ENCODE data around the gene MBD5.

MBD5 gene

DNA sequence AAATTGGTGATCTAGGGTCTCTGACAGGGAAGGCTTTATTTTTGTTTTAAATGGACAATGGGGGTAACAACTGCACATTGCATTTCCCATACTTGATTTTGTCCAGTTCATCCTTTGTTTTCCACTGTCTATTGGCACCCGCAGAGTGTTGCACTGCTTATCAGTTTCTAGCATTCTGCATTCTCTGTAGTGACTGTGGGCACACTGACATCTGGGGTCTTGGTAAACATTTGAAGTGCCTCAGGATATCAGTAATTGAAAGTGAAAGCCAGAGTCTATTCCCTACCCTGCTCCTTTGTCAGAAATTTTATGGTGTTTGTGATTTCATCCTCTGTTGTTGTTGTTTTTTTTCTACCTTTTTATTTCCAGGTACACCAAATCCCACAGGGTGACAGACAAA, 491.6 kb downstream of the MBD5 start:
- no peaks in the 10 kb centered on the region for H3K9me3 Mint-ChIP-seq
- no peak overlapping the region for H3K4me3 Mint-ChIP-seq
- DNase-seq, result no peak
- no peaks in the 10 kb centered on the region for H3K36me3 Mint-ChIP-seq (ENCODE audit: low read depth)
- no peak overlapping the region for H3K27ac Mint-ChIP-seq
- TF ChIP-seq, protein P1, sequence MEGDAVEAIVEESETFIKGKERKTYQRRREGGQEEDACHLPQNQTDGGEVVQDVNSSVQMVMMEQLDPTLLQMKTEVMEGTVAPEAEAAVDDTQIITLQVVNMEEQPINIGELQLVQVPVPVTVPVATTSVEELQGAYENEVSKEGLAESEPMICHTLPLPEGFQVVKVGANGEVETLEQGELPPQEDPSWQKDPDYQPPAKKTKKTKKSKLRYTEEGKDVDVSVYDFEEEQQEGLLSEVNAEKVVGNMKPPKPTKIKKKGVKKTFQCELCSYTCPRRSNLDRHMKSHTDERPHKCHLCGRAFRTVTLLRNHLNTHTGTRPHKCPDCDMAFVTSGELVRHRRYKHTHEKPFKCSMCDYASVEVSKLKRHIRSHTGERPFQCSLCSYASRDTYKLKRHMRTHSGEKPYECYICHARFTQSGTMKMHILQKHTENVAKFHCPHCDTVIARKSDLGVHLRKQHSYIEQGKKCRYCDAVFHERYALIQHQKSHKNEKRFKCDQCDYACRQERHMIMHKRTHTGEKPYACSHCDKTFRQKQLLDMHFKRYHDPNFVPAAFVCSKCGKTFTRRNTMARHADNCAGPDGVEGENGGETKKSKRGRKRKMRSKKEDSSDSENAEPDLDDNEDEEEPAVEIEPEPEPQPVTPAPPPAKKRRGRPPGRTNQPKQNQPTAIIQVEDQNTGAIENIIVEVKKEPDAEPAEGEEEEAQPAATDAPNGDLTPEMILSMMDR (IDR thresholded peaks at IDR 0.05), result no peak
- H3K4me1 Mint-ChIP-seq, result no peaks in the 10 kb centered on the region
- peaks cover 5% of the 10 kb centered on the region for H3K27me3 Mint-ChIP-seq (ENCODE audit: low read depth, poor library complexity)

DNA sequence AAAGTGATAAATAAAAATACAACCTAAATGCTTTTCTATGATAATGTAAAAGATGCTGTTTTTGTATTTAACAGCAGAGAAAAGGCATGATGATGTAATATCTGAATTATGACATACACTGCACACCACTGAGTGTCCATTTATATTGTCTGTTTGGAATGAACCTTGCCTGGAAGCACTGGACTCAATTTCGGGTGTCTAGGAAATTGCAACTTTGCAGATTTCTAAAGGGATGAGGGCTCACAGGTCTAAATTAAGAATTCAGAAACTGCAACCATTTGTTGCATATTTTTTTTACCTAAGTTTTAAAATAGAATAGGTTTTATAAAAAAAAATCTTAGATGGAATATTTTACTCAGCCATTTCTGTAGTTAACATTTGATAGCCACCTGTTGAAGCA, 492.5 kb downstream of the MBD5 start:
- peaks cover 5% of the 10 kb centered on the region for H3K36me3 Mint-ChIP-seq (ENCODE audit: low read depth)

DNA sequence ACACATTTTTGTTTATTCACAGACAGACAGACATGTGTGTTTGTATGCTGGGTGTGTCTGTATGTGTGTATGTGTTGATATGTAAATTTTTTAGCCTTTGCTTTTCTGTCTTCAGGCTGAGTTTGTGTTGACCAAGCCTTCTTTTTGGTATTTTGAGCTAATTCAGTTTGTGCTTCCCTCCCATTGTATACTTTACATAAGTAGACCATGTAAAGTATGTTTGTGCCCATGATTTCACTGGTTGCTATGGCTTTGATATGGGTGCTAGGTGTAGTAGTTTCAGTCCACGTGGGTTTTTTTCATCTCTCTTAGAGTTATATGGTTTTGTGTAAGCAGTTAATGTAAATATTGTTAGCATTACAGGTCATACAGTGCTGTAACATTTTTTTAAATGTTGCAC, 494.2 kb downstream of the MBD5 start:
- H3K4me1 Mint-ChIP-seq, result no peaks in the 10 kb centered on the region
- TF ChIP-seq, protein P1 (IDR thresholded peaks at IDR 0.05), result no peak
- peaks cover 7% of the 10 kb centered on the region for H3K36me3 Mint-ChIP-seq (ENCODE audit: low read depth)
- H3K9me3 Mint-ChIP-seq, result no peaks in the 10 kb centered on the region
- H3K4me3 Mint-ChIP-seq, result no peak overlapping the region
- DNase-seq, result no peak
- H3K27ac Mint-ChIP-seq, result no peak overlapping the region
- no peaks in the 10 kb centered on the region for H3K27me3 Mint-ChIP-seq (ENCODE audit: low read depth, poor library complexity)

More for the DNA sequence above, 492.5 kb downstream of the MBD5 start:
- H3K9me3 Mint-ChIP-seq, result no peaks in the 10 kb centered on the region
- H3K27me3 Mint-ChIP-seq (ENCODE audit: low read depth, poor library complexity), result peaks cover 5% of the 10 kb centered on the region
- TF ChIP-seq, protein P1 (IDR thresholded peaks at IDR 0.05), result no peak
- no peak overlapping the region for H3K27ac Mint-ChIP-seq
- DNase-seq, result no peak
- H3K4me3 Mint-ChIP-seq, result no peak overlapping the region
- H3K4me1 Mint-ChIP-seq, result no peaks in the 10 kb centered on the region

DNA sequence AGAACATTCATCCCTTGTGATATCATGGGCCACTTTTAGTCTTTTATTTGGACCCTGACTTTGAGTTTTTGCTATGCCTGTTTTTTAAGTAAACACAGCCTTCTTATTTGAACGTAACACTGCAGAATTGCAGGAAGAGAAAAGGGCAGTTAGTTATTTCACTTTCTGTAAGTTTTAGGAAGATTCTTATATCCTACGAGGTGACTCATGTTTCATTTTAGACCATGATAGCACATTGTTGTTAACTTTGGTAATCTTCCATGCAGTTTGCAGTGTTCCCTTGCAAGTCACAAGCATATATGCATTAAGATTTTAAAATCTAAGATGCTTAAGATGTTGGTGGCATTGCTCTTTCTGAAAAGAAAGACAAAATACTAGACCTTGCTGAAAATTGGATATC, 495.1 kb downstream of the MBD5 start:
- H3K27ac Mint-ChIP-seq, result no peak overlapping the region
- H3K36me3 Mint-ChIP-seq (ENCODE audit: low read depth), result peaks cover 7% of the 10 kb centered on the region
- no peaks in the 10 kb centered on the region for H3K9me3 Mint-ChIP-seq
- no peaks in the 10 kb centered on the region for H3K27me3 Mint-ChIP-seq (ENCODE audit: low read depth, poor library complexity)
- H3K4me1 Mint-ChIP-seq, result no peaks in the 10 kb centered on the region
- H3K4me3 Mint-ChIP-seq, result no peak overlapping the region
- TF ChIP-seq, protein P1 (IDR thresholded peaks at IDR 0.05), result no peak
- no peak for DNase-seq

DNA sequence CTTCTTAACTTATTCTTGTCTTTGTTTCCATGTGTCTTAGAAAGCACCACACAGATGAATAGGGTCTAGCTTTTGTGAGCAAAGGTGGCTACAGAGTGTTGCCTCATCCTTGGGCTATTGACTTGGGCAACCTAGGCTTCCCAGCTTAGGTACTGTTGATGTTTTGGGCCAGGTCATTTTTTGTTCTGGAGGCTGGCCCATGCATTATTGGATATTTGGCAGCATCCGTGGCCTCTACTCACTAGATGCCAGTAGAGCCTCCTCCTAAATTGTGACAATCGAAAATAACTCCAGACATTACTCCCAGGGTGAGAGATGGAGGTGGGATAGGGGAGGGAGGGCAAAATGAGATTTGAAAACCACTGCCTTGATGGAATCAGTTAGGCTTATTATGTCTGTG, 496.4 kb downstream of the MBD5 start:
- H3K4me3 Mint-ChIP-seq, result no peak overlapping the region
- no peaks in the 10 kb centered on the region for H3K9me3 Mint-ChIP-seq
- no peaks in the 10 kb centered on the region for H3K27me3 Mint-ChIP-seq (ENCODE audit: low read depth, poor library complexity)
- no peak for DNase-seq
- H3K4me1 Mint-ChIP-seq, result no peaks in the 10 kb centered on the region
- no peak overlapping the region for H3K27ac Mint-ChIP-seq
- TF ChIP-seq, protein P1 (IDR thresholded peaks at IDR 0.05), result no peak
- peaks cover 7% of the 10 kb centered on the region for H3K36me3 Mint-ChIP-seq (ENCODE audit: low read depth)

DNA sequence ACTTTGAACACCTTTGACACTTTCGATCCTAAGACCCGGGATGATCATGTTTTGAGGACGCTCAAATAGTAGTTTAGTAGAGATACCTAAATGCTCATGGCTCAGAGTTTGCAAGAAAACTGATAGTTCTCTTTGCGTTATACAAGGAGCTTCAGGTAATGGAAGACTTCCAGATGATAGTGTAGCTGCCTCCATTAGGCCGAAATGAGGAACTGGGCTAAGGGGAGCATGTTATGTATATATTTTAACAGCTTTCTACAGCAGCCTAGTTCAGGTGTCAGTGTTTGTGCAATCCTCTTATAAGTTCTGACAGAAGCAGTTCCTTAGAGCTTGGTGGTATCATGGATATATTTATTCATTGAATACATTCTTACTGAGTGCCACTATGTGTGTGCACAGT, 496.9 kb downstream of the MBD5 start:
- H3K27ac Mint-ChIP-seq, result no peak overlapping the region
- H3K4me1 Mint-ChIP-seq, result no peaks in the 10 kb centered on the region
- no peaks in the 10 kb centered on the region for H3K9me3 Mint-ChIP-seq
- H3K36me3 Mint-ChIP-seq (ENCODE audit: low read depth), result peaks cover 7% of the 10 kb centered on the region
- TF ChIP-seq, protein P1 (IDR thresholded peaks at IDR 0.05), result no peak
- H3K4me3 Mint-ChIP-seq, result no peak overlapping the region
- DNase-seq, result no peak
- H3K27me3 Mint-ChIP-seq (ENCODE audit: low read depth, poor library complexity), result no peaks in the 10 kb centered on the region
